ENCODE data around the gene NUFIP2.
A peak's percentile ranks its signal among the peaks of the same experiment; 100 is the strongest.

The NUFIP2 gene

DNA sequence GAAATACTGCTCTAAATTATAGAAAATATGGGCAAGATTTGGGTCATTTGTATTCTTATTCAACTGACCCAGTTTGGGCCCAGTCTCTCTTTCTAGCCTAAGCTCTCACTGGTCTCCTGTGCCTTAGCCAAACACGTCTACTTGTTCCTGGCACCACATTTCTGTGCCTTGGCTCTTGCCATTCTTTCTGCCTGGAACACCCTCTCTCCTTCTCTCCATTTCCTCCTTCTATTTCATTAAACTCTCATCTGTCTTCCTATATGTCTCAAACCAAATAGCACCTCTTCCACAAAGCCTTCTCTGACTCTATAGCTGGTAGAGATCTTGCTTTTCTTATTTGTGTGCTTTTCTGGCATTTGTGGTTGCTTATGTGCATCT lies 37.7 kb upstream of the NUFIP2 start:
- no peak overlapping the region for H3K4ac ChIP-seq (ENCODE audit: low read length)
- H3K14ac ChIP-seq (ENCODE audit: low read length) = no peak overlapping the region
- H2AFZ ChIP-seq (ENCODE audit: low read length) = peak overlapping the region; percentile 50
- no peaks in the 10 kb centered on the region for H3K79me1 ChIP-seq (ENCODE audit: low read depth, low read length)
- H3K9me3 ChIP-seq (replicated peaks in 1 of 2; ENCODE audit: control insufficient read depth in 2 of 2, insufficient read depth in 1 of 2, low read depth in 1 of 2, low read length in 2 of 2) = no peaks in the 10 kb centered on the region
- H3K27ac ChIP-seq (replicated peaks; ENCODE audit: low read length) = no peak overlapping the region
- H2BK12ac ChIP-seq (ENCODE audit: low read length) = no peak overlapping the region
- no peak overlapping the region for H2BK120ac ChIP-seq (ENCODE audit: low read depth, low read length)
- H3K9ac ChIP-seq (ENCODE audit: low read depth, low read length, poor library complexity) = no peak overlapping the region
- H3K4me3 ChIP-seq (ENCODE audit: low read length in 2 of 2) = no peak overlapping the region
- H2BK5ac ChIP-seq (ENCODE audit: low read length) = no peak overlapping the region
- no peak overlapping the region for H3K4me2 ChIP-seq (ENCODE audit: insufficient read depth, low read length, poor library complexity, severe bottlenecking)
- no peak overlapping the region for H2BK15ac ChIP-seq (ENCODE audit: low read length)
- no peaks in the 10 kb centered on the region for H3K36me3 ChIP-seq (replicated peaks in 1 of 2; ENCODE audit: control insufficient read depth in 2 of 2, insufficient read depth in 2 of 2, low read length in 2 of 2)
- DNase-seq (ENCODE audit: low spot score) = no peak
- H3K18ac ChIP-seq (ENCODE audit: low read length) = no peak overlapping the region
- H2AK5ac ChIP-seq (ENCODE audit: low read depth, low read length) = no peak overlapping the region
- H3K23ac ChIP-seq (ENCODE audit: low read depth, low read length, poor library complexity) = no peak overlapping the region
- H3K4me1 ChIP-seq (ENCODE audit: control insufficient read depth in 2 of 2, insufficient read depth in 1 of 2, low read depth in 1 of 2, low read length in 2 of 2) = no peaks in the 10 kb centered on the region
- no peak overlapping the region for H4K8ac ChIP-seq (ENCODE audit: low read depth, low read length)
- no peaks in the 10 kb centered on the region for H3K27me3 ChIP-seq (ENCODE audit: control insufficient read depth in 3 of 3, insufficient read depth in 3 of 3, low read depth in 1 of 3, low read length in 3 of 3)
- WGBS, 2 donors (ENCODE audit: extremely low coverage in 2 of 2, insufficient read length in 2 of 2, insufficient replicate concordance in 1 of 2) = no CpG with 5 or more reads among the region's 1 CpG
- no peak overlapping the region for H4K91ac ChIP-seq (ENCODE audit: low read depth, low read length, poor library complexity)

DNA sequence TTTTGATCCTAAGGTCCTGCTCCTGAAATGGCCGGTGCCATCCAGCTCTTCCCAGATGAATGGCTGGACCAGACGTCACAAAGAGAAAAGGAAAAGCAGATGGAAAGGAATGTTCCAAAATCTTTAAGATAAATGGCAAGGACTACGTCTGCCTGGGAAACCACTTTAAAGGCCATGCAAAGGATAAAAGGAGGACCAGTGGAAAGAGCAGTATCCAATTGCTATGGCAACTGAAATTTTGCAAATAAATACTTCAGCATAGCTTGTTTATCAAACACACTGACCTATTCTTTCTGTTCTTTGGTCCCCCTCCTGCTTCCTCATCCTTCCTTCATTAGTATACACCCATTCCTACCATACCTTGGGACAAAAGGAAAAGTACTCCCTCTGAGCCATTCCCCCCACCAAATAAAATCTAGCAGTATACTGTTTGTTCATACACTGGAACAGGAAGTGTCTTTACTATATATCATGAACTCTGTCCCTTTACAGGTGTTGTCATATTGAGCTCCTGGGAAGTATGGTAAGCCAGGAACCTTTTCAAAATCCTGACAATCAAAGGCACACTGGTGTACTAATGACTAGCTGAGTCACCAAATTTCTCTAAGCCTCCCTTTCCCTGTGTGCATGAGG lies 37.2 kb upstream of the NUFIP2 start:
- Histone ChIP-seq H3K27me3 (ENCODE audit: control insufficient read depth in 3 of 3, insufficient read depth in 3 of 3, low read depth in 1 of 3, low read length in 3 of 3) (no peaks in the 10 kb centered on the region), H3K23ac (ENCODE audit: low read depth, low read length, poor library complexity) (no peak overlapping the region), H2AFZ (ENCODE audit: low read length) (peak overlapping the region; percentile 50), H3K4me1 (ENCODE audit: control insufficient read depth in 2 of 2, insufficient read depth in 1 of 2, low read depth in 1 of 2, low read length in 2 of 2) (no peaks in the 10 kb centered on the region), H3K4ac (ENCODE audit: low read length) (no peak overlapping the region), H3K27ac (replicated peaks; ENCODE audit: low read length) (no peak overlapping the region), H2BK5ac (ENCODE audit: low read length) (no peak overlapping the region), H2BK120ac (ENCODE audit: low read depth, low read length) (no peak overlapping the region), H3K4me3 (ENCODE audit: low read length in 2 of 2) (no peak overlapping the region), H3K4me2 (ENCODE audit: insufficient read depth, low read length, poor library complexity, severe bottlenecking) (no peak overlapping the region), H3K18ac (ENCODE audit: low read length) (no peak overlapping the region), H4K8ac (ENCODE audit: low read depth, low read length) (no peak overlapping the region), H3K36me3 (replicated peaks in 1 of 2; ENCODE audit: control insufficient read depth in 2 of 2, insufficient read depth in 2 of 2, low read length in 2 of 2) (no peaks in the 10 kb centered on the region), H2AK5ac (ENCODE audit: low read depth, low read length) (no peak overlapping the region), H2BK15ac (ENCODE audit: low read length) (no peak overlapping the region), H4K91ac (ENCODE audit: low read depth, low read length, poor library complexity) (no peak overlapping the region), H2BK12ac (ENCODE audit: low read length) (no peak overlapping the region), H3K9ac (ENCODE audit: low read depth, low read length, poor library complexity) (no peak overlapping the region), H3K14ac (ENCODE audit: low read length) (no peak overlapping the region), H3K9me3 (replicated peaks in 1 of 2; ENCODE audit: control insufficient read depth in 2 of 2, insufficient read depth in 1 of 2, low read depth in 1 of 2, low read length in 2 of 2) (no peaks in the 10 kb centered on the region), H3K79me1 (ENCODE audit: low read depth, low read length) (no peaks in the 10 kb centered on the region)
- no CpG with 5 or more reads among the region's 3 CpGs for WGBS, 2 donors (ENCODE audit: extremely low coverage in 2 of 2, insufficient read length in 2 of 2, insufficient replicate concordance in 1 of 2)
- DNase-seq (ENCODE audit: low spot score) = no peak

DNA sequence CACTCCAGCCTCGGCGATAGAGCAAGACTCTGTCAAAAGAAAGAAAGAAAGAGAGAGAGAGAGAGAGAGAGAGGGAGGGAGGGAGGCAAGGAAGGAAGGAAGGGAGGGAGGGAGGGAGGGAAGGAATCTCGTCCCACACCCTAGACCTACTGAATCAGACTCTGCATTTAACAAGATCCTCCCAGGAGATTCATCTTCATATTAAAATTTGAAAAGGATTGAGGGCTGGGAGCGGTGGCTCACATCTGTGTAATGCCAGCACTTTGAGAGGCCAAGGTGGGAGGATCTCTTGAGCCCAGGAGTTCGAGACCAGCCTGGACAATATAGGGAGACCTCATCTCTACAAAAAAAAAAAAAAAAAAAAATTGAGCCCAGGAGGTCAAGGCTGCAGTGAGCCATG lies 33.5 kb upstream of the NUFIP2 start:
- no CpG with 5 or more reads among the region's 5 CpGs for WGBS, 2 donors (ENCODE audit: extremely low coverage in 2 of 2, insufficient read length in 2 of 2, insufficient replicate concordance in 1 of 2)
- no peaks in the 10 kb centered on the region for H3K27me3 ChIP-seq (ENCODE audit: control insufficient read depth in 3 of 3, insufficient read depth in 3 of 3, low read depth in 1 of 3, low read length in 3 of 3)
- no peak overlapping the region for H2BK120ac ChIP-seq (ENCODE audit: low read depth, low read length)
- no peak overlapping the region for H4K8ac ChIP-seq (ENCODE audit: low read depth, low read length)
- H3K4me3 ChIP-seq (ENCODE audit: low read length in 2 of 2) = no peak overlapping the region
- no peaks in the 10 kb centered on the region for H3K79me1 ChIP-seq (ENCODE audit: low read depth, low read length)
- H2BK5ac ChIP-seq (ENCODE audit: low read length) = no peak overlapping the region
- H3K18ac ChIP-seq (ENCODE audit: low read length) = no peak overlapping the region
- no peak for DNase-seq (ENCODE audit: low spot score)
- no peak overlapping the region for H3K9ac ChIP-seq (ENCODE audit: low read depth, low read length, poor library complexity)
- H3K23ac ChIP-seq (ENCODE audit: low read depth, low read length, poor library complexity) = no peak overlapping the region
- H3K27ac ChIP-seq (replicated peaks; ENCODE audit: low read length) = no peak overlapping the region
- H4K91ac ChIP-seq (ENCODE audit: low read depth, low read length, poor library complexity) = no peak overlapping the region
- no peak overlapping the region for H3K14ac ChIP-seq (ENCODE audit: low read length)
- H2AK5ac ChIP-seq (ENCODE audit: low read depth, low read length) = no peak overlapping the region
- H2BK12ac ChIP-seq (ENCODE audit: low read length) = no peak overlapping the region
- H2BK15ac ChIP-seq (ENCODE audit: low read length) = no peak overlapping the region
- H3K9me3 ChIP-seq (replicated peaks in 1 of 2; ENCODE audit: control insufficient read depth in 2 of 2, insufficient read depth in 1 of 2, low read depth in 1 of 2, low read length in 2 of 2) = no peaks in the 10 kb centered on the region
- no peaks in the 10 kb centered on the region for H3K36me3 ChIP-seq (replicated peaks in 1 of 2; ENCODE audit: control insufficient read depth in 2 of 2, insufficient read depth in 2 of 2, low read length in 2 of 2)
- no peak overlapping the region for H3K4me2 ChIP-seq (ENCODE audit: insufficient read depth, low read length, poor library complexity, severe bottlenecking)
- H3K4me1 ChIP-seq (ENCODE audit: control insufficient read depth in 2 of 2, insufficient read depth in 1 of 2, low read depth in 1 of 2, low read length in 2 of 2) = no peaks in the 10 kb centered on the region
- no peak overlapping the region for H3K4ac ChIP-seq (ENCODE audit: low read length)
- no peak overlapping the region for H2AFZ ChIP-seq (ENCODE audit: low read length)

DNA sequence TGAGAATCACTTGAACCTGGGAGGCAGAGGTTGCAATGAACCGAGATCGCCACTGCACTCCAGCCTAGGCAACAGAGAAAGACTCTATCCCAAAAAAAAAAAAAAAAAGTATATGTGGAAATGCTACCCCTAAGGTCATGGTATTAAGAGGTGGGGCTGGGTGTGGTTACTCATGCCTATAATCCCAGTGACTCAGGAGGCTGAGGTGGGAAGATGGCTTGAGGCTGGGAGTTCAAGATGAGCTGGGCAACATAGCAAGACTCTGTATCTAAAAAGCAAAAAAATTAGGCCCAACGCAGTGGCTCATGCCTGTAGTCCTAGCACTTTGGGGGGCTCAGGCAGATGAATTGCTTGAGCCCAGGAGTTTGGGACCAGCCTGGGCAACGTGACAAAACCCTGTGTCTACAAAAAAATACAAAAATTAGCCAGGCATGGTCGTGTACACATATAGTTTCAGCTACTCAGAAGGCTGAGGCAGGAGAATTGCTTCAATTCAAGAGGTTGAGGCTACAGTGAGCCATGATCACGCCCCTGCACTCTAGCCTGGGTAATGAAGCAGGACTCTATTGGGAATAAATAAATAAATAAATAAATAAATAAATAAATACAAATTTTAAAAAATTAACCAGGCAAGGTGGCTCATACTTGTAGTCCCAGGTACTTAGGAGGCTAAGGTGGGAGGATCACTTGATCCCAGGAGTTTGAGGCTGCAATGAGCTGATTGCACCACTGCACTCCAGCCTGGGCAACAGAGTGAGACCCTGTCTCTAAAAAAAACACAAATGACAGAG lies 32.3 kb upstream of the NUFIP2 start:
- no peak overlapping the region for H4K91ac ChIP-seq (ENCODE audit: low read depth, low read length, poor library complexity)
- H3K14ac ChIP-seq (ENCODE audit: low read length) = no peak overlapping the region
- no peak overlapping the region for H2AK5ac ChIP-seq (ENCODE audit: low read depth, low read length)
- no peak overlapping the region for H2BK15ac ChIP-seq (ENCODE audit: low read length)
- WGBS, 2 donors (ENCODE audit: extremely low coverage in 2 of 2, insufficient read length in 2 of 2, insufficient replicate concordance in 1 of 2) = no CpG with 5 or more reads among the region's 6 CpGs
- H2BK120ac ChIP-seq (ENCODE audit: low read depth, low read length) = no peak overlapping the region
- no peak overlapping the region for H3K23ac ChIP-seq (ENCODE audit: low read depth, low read length, poor library complexity)
- H4K8ac ChIP-seq (ENCODE audit: low read depth, low read length) = no peak overlapping the region
- H3K27me3 ChIP-seq (ENCODE audit: control insufficient read depth in 3 of 3, insufficient read depth in 3 of 3, low read depth in 1 of 3, low read length in 3 of 3) = no peaks in the 10 kb centered on the region
- H3K9me3 ChIP-seq (replicated peaks in 1 of 2; ENCODE audit: control insufficient read depth in 2 of 2, insufficient read depth in 1 of 2, low read depth in 1 of 2, low read length in 2 of 2) = no peaks in the 10 kb centered on the region
- no peak overlapping the region for H3K27ac ChIP-seq (replicated peaks; ENCODE audit: low read length)
- H3K4me2 ChIP-seq (ENCODE audit: insufficient read depth, low read length, poor library complexity, severe bottlenecking) = no peak overlapping the region
- no peak overlapping the region for H2BK12ac ChIP-seq (ENCODE audit: low read length)
- no peak overlapping the region for H2AFZ ChIP-seq (ENCODE audit: low read length)
- no peak overlapping the region for H3K18ac ChIP-seq (ENCODE audit: low read length)
- H3K4me3 ChIP-seq (ENCODE audit: low read length in 2 of 2) = no peak overlapping the region
- no peaks in the 10 kb centered on the region for H3K4me1 ChIP-seq (ENCODE audit: control insufficient read depth in 2 of 2, insufficient read depth in 1 of 2, low read depth in 1 of 2, low read length in 2 of 2)
- no peak overlapping the region for H3K9ac ChIP-seq (ENCODE audit: low read depth, low read length, poor library complexity)
- no peak overlapping the region for H3K4ac ChIP-seq (ENCODE audit: low read length)
- H3K36me3 ChIP-seq (replicated peaks in 1 of 2; ENCODE audit: control insufficient read depth in 2 of 2, insufficient read depth in 2 of 2, low read length in 2 of 2) = no peaks in the 10 kb centered on the region
- no peak overlapping the region for H2BK5ac ChIP-seq (ENCODE audit: low read length)
- H3K79me1 ChIP-seq (ENCODE audit: low read depth, low read length) = no peaks in the 10 kb centered on the region
- no peak for DNase-seq (ENCODE audit: low spot score)

Measured in neuronal stem cell (in vitro differentiated cells).